Neural cell (in vitro differentiated cells): Measurements from ENCODE around the gene PXDN. TPM values are rescaled to one million over a fixed set of nuclear protein-coding genes. Genes with fewer than 3 reads are reported as not detected.

ENCODE experiments used
- H2AFZ ChIP-seq: fragments of 200-600, 300-800 bp; sonication (generic), shearing (Covaris generic); 2 replicates; pipeline ENCODE4 v1.6.0; 2014; ENCODE audit warnings: low read depth, mild to moderate bottlenecking, antibody characterized with exemption, low read length, moderate library complexity
- H3F3A ChIP-seq: fragments of 200-600 bp; shearing (Covaris generic); 2 replicates; pipeline ENCODE4 v1.6.1; 2016; ENCODE audit warnings: mild to moderate bottlenecking, moderate library complexity, mixed read lengths, antibody characterized with exemption, low read length; ENCODE audit not compliant: insufficient read depth, poor library complexity, severe bottlenecking
- H3K27ac ChIP-seq: fragments of 200-600, 300-800 bp; sonication (generic), shearing (Covaris generic); 2 replicates; pipeline ENCODE4 v1.5.1; 2014; ENCODE audit warnings: mild to moderate bottlenecking, low read length, moderate library complexity
- H3K27me3 ChIP-seq: fragments of 300-800, 200-600 bp; sonication (generic), shearing (Covaris generic); 2 replicates; pipeline ENCODE4 v1.6.0; 2014; ENCODE audit warnings: mild to moderate bottlenecking, low read depth, low read length, moderate library complexity; ENCODE audit not compliant: insufficient read depth
- H3K36me3 ChIP-seq: fragments of 300-800, 200-600 bp; sonication (generic), shearing (Covaris generic); 2 replicates; pipeline ENCODE4 v1.5.1; 2014; ENCODE audit warnings: mild to moderate bottlenecking, antibody characterized with exemption, low read length, moderate library complexity; ENCODE audit not compliant: insufficient read depth
- H3K4me2 ChIP-seq: fragments of 300-800, 200-600 bp; sonication (generic), shearing (Covaris generic); 2 replicates; pipeline ENCODE4 v1.6.0; 2014; ENCODE audit warnings: mild to moderate bottlenecking, low read length
- H3K4me3 ChIP-seq: fragments of 300-800, 200-600 bp; sonication (generic), shearing (Covaris generic); 2 replicates; pipeline ENCODE4 v1.5.1; 2014; ENCODE audit warnings: mild to moderate bottlenecking, low read length, moderate library complexity
- H3K79me2 ChIP-seq: fragments of 200-600 bp; shearing (Covaris generic); replicated peaks from 2 replicates; pipeline ENCODE4 v1.6.0; 2014; ENCODE audit warnings: mild to moderate bottlenecking, low read length, moderate library complexity; ENCODE audit not compliant: insufficient read depth
- H3K9ac ChIP-seq: fragments of 300-800, 200-600 bp; sonication (generic), shearing (Covaris generic); 2 replicates; pipeline ENCODE4 v1.6.1; 2016; ENCODE audit warnings: mild to moderate bottlenecking, low read length, mixed read lengths
- H3K9me2 ChIP-seq: fragments of 200-600 bp; shearing (Covaris generic); 2 replicates; pipeline ENCODE4 v1.6.1; 2016; ENCODE audit warnings: mild to moderate bottlenecking, low read length, mixed read lengths; ENCODE audit not compliant: insufficient read depth
- H3K9me3 ChIP-seq: fragments of 200-600, 300-800 bp; sonication (generic), shearing (Covaris generic); 2 replicates; pipeline ENCODE4 v1.6.1; 2016; ENCODE audit warnings: mild to moderate bottlenecking, mixed run types, low read length, moderate library complexity, mixed read lengths
- H4K20me1 ChIP-seq: fragments of 200-600 bp; shearing (Covaris generic); 2 replicates; pipeline ENCODE4 v1.6.1; 2016; ENCODE audit warnings: mild to moderate bottlenecking, mixed run types; ENCODE audit not compliant: insufficient read depth
- CTCF ChIP-seq: fragments of 450-650 bp; IDR thresholded peaks from 2 replicates; pipeline ENCODE4 v1.5.1; 2014; ENCODE audit warnings: antibody characterized with exemption, mild to moderate bottlenecking, moderate library complexity; ENCODE audit not compliant: poor library complexity, severe bottlenecking
- EP300 ChIP-seq: fragments of 450-650 bp; conservative IDR thresholded peaks from 2 replicates; pipeline ENCODE4 v1.6.1; 2014; ENCODE audit warnings: antibody characterized with exemption, mild to moderate bottlenecking, moderate library complexity; ENCODE audit not compliant: poor library complexity, severe bottlenecking
- EZH2 ChIP-seq: fragments of 200-600, 300-800 bp; shearing (Covaris generic), sonication (generic); IDR thresholded peaks from 2 replicates; pipeline ENCODE4 v1.6.1; 2014; ENCODE audit warnings: antibody characterized with exemption, low read length, borderline replicate concordance, mild to moderate bottlenecking; ENCODE audit not compliant: insufficient read depth, poor library complexity, severe bottlenecking
- MXI1 ChIP-seq: fragments of 450-650 bp; conservative IDR thresholded peaks from 2 replicates; pipeline ENCODE4 v1.6.1; 2014; ENCODE audit warnings: antibody characterized with exemption, mild to moderate bottlenecking; ENCODE audit not compliant: poor library complexity, severe bottlenecking
- POLR2AphosphoS5 ChIP-seq: IDR thresholded peaks from 2 replicates; pipeline ENCODE4 v1.6.1; 2012
- RAD21 ChIP-seq: fragments of 450-650 bp; conservative IDR thresholded peaks from 2 replicates; pipeline ENCODE4 v1.6.1; 2014; ENCODE audit warnings: antibody characterized with exemption, mild to moderate bottlenecking, moderate library complexity
- REST ChIP-seq: IDR thresholded peaks from 2 replicates; pipeline ENCODE4 v1.6.1; 2012; ENCODE audit warnings: borderline replicate concordance
- SMC3 ChIP-seq: fragments of 450-650 bp; conservative IDR thresholded peaks from 2 replicates; pipeline ENCODE4 v1.6.1; 2014; ENCODE audit warnings: antibody characterized with exemption, mild to moderate bottlenecking, moderate library complexity; ENCODE audit not compliant: poor library complexity
- TAF1 ChIP-seq: IDR thresholded peaks from 2 replicates; pipeline ENCODE4 v1.6.1; 2012; ENCODE audit warnings: low read depth
- polyA plus RNA-seq: library from polyadenylated mRNA; depleted of rRNA; stranded (reverse); fragments of >200 nt; gene quantifications from 2 replicates; pipeline ENCODE4 v1.2.3, GENCODE V29; 2014

Gene PXDN
- polyA plus RNA-seq, 1 donor from 2014 or later, result 181 TPM

- H3K27ac ChIP-seq, result no peak overlapping the region
- no peaks in the 10 kb centered on the region for H3K27me3 ChIP-seq
- H4K20me1 ChIP-seq, result no peaks in the 10 kb centered on the region
- H3F3A ChIP-seq, result no peaks in the 10 kb centered on the region
- no peaks in the 10 kb centered on the region for H3K9me2 ChIP-seq
- TF ChIP-seq CTCF (no peak), SMC3 (no peak), TAF1 (no peak), MXI1 (no peak), POLR2AphosphoS5 (no peak), RAD21 (no peak), EZH2 (no peak), REST (no peak), EP300 (no peak)
- no peaks in the 10 kb centered on the region for H3K36me3 ChIP-seq
- no peak overlapping the region for H3K4me2 ChIP-seq
- H3K9ac ChIP-seq, result no peak overlapping the region
- no peaks in the 10 kb centered on the region for H3K9me3 ChIP-seq
- H2AFZ ChIP-seq, result no peak overlapping the region
- H3K4me3 ChIP-seq, result no peak overlapping the region
- H3K79me2 ChIP-seq, result no peaks in the 10 kb centered on the region
These were observed 146.1 kb downstream of the PXDN start for GRCh38 chr2:1598041-1598710.

- no peak overlapping the region for H2AFZ ChIP-seq
- no peaks in the 10 kb centered on the region for H4K20me1 ChIP-seq
- no peaks in the 10 kb centered on the region for H3K9me2 ChIP-seq
- H3K27me3 ChIP-seq, result no peaks in the 10 kb centered on the region
- no peaks in the 10 kb centered on the region for H3K79me2 ChIP-seq
- H3K9ac ChIP-seq, result no peak overlapping the region
- H3K27ac ChIP-seq, result no peak overlapping the region
- H3K4me2 ChIP-seq, result no peak overlapping the region
- H3K4me3 ChIP-seq, result no peak overlapping the region
- TF ChIP-seq SMC3 (no peak), REST (no peak), EP300 (no peak), CTCF (no peak), EZH2 (no peak), RAD21 (no peak), POLR2AphosphoS5 (no peak), MXI1 (no peak), TAF1 (no peak)
- no peaks in the 10 kb centered on the region for H3F3A ChIP-seq
- no peaks in the 10 kb centered on the region for H3K36me3 ChIP-seq
- H3K9me3 ChIP-seq, result no peaks in the 10 kb centered on the region
These were observed 149.0 kb downstream of the PXDN start for GRCh38 chr2:1595274-1595673.
